Activated naive CD4-positive, alpha-beta T cell treated with Interleukin-2 at 50 U/mL for 16 hours (primary cell): Measurements from ENCODE around the gene KDM2B.
"Not testable (repeated sequence)": the region's sequence is repeated elsewhere in the genome, so short reads cannot be mapped to it uniquely, and the experiment has no call there.

Experiments
- DNase-seq: peaks from one replicate; pipeline ENCODE4 v3.0.0-alpha.2; 2020

The KDM2B gene

GRCh38 chr12:121580959-121581685 is at the start of gene KDM2B:
KDM2B (minus strand) TSS chr12:121581023; CDS start chr12:121580911, 112 bp downstream.
- no peak for DNase-seq

GRCh38 chr12:121628536-121628935 is 47.7 kb upstream of the KDM2B start:
- DNase-seq, result no peak

DNA sequence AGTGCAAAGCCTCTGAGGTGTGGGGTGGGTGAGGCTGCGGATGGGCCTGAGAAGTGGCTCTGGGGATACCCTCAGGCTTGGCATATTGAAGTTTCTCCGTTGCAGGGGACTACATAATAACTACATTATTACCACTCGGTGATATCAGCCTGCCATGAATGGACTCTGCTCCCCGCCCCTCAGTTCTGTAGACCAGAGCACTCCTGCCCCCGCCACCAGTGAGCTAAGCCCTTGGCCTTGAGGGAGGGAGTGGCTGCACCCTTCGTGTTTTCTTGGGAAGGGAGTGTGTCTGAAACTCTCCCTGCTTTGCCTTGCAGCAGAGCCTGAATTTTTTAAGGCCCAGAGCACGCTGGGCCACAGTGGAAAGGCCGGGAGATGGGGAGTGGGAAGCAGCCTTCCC is 47.2 kb upstream of the KDM2B start:
- peak; percentile 24 for DNase-seq

- DNase-seq, result peak; percentile 90
Observed at GRCh38 chr12:121626853-121627640, 46.2 kb upstream of the KDM2B start.

GRCh38 chr12:121626087-121626852 is 45.4 kb upstream of the KDM2B start, which contains the start of gene ORAI1:
ORAI1 (plus strand) TSS chr12:121626530.
- peak; percentile 93 for DNase-seq

DNA sequence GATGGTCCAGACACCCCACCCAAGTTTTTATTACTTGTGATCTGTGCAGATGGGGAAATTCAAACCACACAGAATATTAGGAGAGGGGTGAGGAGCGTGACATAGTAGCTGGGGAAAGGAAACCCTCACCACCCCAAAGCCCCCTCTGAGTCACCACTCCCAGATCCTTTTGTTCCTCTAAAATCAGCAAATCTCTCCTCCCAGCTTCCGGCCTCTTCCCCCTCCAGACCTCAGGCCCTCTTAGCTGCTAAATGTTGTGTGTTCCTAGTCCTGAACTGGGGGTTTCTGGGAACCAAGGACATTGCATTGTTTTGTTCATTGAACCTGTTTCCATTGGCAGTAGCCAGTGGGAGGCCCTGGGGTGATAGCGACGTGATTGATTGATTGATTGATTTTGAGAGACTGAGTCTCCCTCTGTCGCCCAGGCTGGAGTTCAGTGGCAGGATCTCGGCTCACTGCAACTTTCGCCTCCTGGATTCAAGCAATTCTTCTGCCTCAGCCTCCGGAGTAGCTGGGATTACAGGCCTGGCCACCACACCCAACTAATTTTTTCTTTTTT is 39.6 kb upstream of the KDM2B start:
- no peak for DNase-seq

GRCh38 chr12:121618659-121619233 is 37.9 kb upstream of the KDM2B start:
- no peak for DNase-seq

GRCh38 chr12:121614872-121615467 is 34.1 kb upstream of the KDM2B start:
- no peak for DNase-seq

DNA sequence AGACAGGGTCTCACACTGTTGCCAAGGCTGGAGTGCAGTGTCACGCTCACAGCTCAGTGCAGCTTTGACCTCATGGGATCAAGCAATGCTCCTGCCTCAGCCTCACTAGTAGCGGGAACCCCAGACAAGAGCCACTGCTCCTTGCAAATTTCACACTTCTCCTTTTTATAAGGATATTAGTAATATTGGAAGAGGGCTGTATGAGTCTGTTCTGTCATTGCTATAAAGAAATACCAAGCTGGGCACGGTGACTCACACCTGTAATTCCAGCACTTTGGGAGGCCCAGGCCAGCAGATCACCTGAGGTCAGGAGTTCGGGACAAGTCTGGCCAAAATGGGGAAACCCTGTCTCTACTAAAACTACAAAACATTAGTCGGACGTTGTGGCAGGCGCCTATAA is 32.6 kb upstream of the KDM2B start:
- DNase-seq, result no peak

- peak; percentile 26 for DNase-seq
Observed at GRCh38 chr12:121611306-121611705, 30.5 kb upstream of the KDM2B start.

- no peak for DNase-seq
Observed at GRCh38 chr12:121610239-121611149, 29.7 kb upstream of the KDM2B start.

DNA sequence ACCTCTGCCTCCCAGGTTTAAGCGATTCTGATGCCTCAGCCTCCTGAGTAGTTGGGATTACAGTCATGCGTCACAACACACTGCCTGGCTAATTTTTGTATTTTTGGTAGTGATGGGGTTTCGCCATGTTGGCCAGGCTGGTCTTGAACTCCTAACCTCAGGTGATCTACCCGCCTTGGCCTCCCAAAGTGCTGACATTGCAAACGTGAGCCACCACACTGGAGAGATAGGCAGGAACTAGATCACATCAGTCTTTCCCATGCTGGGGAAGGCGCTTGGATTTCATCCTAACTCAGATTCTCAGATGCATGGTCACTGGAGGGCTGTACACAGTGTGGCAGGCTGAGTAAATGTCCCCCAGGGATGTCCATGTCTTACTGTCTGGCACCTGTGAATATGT is 27.5 kb upstream of the KDM2B start:
- no peak for DNase-seq

- DNase-seq, result no peak
Observed at GRCh38 chr12:121603581-121603980, 22.8 kb upstream of the KDM2B start.

DNA sequence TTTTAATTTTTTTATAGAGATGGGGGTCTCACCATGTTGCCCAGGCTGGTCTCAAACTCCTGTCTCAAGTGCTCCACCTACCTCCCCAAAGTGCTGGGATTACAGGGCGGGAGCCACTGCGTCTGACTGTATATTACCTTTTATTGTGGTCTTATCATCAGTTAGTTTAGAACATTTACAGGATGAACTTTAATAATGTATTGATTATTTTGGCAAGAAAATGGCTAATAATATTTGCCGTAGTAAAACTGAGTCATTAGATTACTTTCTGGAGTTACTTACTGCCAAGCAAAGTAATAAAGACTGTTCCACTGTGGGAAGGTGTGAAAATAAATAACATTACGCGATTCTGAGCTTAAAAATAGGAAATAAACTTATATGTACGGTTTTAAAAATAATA is 21.9 kb upstream of the KDM2B start:
- no peak for DNase-seq

DNA sequence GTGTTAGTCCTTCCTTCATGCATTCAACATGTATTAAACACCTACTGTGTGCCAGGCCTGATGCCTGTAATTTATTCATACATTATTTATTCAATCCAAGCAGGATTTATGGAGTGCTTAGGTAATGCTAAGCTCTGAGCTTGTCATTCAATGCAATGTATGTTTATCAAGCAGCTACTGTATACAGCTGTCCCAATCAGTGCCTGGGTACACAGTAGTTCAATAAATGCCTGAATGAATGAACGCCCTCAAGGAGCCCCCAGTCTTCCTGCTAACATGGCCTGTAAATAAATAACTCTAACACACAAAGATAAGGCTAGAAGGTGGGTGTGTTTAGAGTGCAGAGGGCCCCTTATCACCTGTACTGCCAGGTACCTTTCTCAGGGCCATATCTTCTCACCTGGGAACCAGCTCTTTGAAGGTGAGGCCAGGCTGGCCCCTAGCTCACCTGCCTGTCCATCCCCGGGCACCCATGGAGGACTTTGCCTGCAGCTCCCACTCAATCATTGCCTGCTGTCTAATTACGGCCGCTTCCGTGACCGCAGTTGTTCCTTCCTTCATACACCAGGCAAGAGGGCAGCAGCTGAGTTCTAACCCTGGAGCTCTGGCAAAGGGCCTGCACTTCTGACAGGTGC is 20.0 kb upstream of the KDM2B start:
- no peak for DNase-seq

DNA sequence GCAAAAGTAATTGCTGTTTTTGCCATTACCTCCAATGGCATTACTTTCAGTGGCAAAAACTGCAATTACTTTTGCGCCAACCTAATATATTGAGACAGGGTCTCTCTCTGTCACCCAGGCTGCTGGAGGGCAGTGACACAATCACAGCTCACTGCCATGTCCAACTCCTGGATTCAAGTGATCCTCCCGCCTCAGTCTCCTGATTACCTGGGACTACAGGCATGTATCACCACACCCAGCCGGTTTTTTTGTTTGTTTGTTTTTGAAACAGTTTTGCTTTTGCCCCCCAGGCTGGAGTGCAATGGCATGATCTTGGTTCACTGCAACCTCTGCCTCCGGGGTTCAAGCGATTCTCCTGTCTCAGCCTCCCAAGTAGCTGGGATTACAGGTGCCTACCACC is 15.7 kb upstream of the KDM2B start:
- DNase-seq, result no peak

- no peak for DNase-seq
Observed at GRCh38 chr12:121595520-121595919, 14.7 kb upstream of the KDM2B start.

DNA sequence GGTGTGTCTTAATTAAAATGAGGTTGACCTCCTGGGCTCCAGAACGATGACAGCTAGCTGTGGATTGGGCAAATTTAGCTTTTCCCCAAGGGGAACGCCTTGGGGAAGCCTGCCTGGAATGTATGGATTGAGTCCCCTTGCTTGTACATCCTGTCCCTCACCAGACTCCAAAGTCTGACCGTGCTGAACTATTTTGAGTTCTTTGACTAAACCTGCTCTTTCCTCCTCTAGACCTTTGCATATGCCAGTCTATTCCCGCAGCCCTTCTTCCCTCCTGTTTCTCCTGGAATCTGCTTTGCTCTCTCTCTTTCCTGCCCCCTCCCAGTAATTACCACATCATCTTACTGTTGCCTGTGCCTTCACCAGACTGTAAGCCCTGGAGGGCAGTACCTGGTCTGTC is 11.5 kb upstream of the KDM2B start:
- no peak for DNase-seq

DNA sequence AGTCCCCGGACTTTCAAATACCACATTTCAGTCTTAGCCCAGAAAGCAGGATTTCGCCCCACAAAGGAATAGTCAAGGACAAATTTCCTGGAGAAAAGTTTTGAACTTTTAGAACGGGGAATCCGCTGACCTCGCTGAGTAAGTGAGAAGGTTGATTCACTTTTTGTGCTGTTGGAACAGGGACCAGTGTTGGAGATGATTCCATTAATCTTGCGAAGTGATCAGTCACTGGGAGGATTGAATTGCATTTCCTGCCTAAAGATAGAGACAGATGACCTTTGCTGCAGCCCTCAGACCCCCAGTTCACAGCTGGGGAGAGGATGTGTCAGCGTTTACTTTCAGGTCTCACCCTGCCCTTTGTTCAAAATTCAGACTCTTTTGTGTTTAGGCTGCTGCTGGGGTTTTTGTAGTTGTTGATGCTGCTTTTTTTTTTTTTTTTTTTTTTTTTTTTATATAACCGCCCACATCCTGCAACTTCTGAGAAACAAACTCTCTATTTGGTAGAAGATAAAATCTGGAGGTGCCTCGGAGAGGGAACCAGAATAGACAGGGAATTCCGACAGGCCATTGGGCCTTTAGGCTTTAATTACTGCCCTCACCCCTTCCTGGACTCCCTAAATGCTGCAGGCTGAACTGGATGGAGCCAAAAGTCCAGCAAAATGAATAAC is 9.8 kb upstream of the KDM2B start:
- peak; percentile 67 for DNase-seq

DNA sequence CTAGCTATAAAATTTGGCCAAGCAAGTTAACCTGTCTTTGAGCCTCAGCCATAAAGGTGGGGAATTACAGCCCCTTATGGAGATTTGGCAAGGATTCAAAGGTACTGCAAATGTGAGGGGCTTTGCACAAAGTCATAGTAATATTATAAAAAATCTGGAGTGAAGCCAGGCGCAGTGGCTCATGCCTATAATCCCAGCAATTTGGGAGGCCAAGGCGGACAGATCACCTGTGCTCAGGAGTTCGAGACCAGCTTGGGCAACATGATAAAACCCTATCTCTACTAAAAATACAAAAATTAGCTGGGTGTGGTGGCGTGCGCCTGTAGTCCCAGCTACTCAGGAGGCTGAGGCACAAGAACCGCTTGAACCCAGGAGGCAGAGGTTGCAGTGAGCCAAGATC is 4.1 kb upstream of the KDM2B start:
- DNase-seq, result not testable (repeated sequence)
